Measurements from ENCODE around the gene ZBTB9. TPM values are rescaled to one million over a fixed set of nuclear protein-coding genes. Genes with fewer than 3 reads are reported as not detected.

The ZBTB9 gene
- total RNA-seq, 1 experiment from 2014 or later = 14.2 TPM

DNA sequence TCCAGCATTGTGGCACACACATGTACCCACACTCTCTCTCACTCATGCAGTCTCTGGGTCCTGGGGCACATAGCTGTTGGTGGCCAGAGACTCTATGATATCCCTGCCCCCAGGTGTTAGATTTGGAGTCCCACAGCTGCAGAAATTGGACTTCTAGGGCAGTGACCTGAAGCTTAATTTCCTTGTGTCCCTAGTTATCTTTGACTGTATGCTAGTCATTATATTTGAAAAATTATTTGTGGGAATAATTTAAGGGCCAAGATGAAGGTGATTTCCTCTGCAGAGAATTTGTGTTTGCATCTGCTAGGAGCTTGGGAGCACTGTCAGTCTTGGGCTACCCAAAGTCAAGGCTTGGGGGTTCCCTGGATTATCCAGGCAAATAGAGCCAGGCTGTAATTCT lies 50.1 kb downstream of the ZBTB9 start:
- no TSS peak for BruUV-seq (replicated peaks)
- intact Hi-C loops (cut with micrococcal nuclease) = no loop called here
- no peaks in the 10 kb centered on the region for H3K9me3 ChIP-seq (ENCODE audit: control insufficient read depth in 1 of 2, insufficient read depth in 1 of 2, low read depth in 1 of 2, low read length in 2 of 2)
- H3K9me2 ChIP-seq (ENCODE audit: insufficient read depth) = no peaks in the 10 kb centered on the region
- no peak overlapping the region for H3K4me2 ChIP-seq (ENCODE audit: low read length)
- H4K20me1 ChIP-seq (ENCODE audit: insufficient read depth) = no peaks in the 10 kb centered on the region
- 0 out of 4 replicates have a peak, but pooled peaks cover 0 to 2% of the 10 kb centered on the region in 2 experiments for H3K4me1 ChIP-seq (ENCODE audit: control insufficient read depth in 1 of 2, insufficient read depth in 2 of 2, low read length in 2 of 2)
- CTCF ChIA-PET = no interaction called here
- POLR2A ChIA-PET = no interaction called here
- no peaks in the 10 kb centered on the region for H3K27me3 ChIP-seq (ENCODE audit: insufficient read depth, low read length)
- H3K79me2 ChIP-seq (ENCODE audit: insufficient read depth, low read length) = no peaks in the 10 kb centered on the region
- H2AFZ ChIP-seq (ENCODE audit: low read depth, low read length, poor library complexity, severe bottlenecking) = no peak overlapping the region
- no peak overlapping the region for H3K27ac ChIP-seq (ENCODE audit: low read depth, low read length)
- TF ChIP-seq SP1 (IDR thresholded peaks at IDR 0.05; ENCODE audit: low read depth) = no peak
- TF ChIP-seq, protein P1, sequence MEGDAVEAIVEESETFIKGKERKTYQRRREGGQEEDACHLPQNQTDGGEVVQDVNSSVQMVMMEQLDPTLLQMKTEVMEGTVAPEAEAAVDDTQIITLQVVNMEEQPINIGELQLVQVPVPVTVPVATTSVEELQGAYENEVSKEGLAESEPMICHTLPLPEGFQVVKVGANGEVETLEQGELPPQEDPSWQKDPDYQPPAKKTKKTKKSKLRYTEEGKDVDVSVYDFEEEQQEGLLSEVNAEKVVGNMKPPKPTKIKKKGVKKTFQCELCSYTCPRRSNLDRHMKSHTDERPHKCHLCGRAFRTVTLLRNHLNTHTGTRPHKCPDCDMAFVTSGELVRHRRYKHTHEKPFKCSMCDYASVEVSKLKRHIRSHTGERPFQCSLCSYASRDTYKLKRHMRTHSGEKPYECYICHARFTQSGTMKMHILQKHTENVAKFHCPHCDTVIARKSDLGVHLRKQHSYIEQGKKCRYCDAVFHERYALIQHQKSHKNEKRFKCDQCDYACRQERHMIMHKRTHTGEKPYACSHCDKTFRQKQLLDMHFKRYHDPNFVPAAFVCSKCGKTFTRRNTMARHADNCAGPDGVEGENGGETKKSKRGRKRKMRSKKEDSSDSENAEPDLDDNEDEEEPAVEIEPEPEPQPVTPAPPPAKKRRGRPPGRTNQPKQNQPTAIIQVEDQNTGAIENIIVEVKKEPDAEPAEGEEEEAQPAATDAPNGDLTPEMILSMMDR (IDR thresholded peaks at IDR 0.05 in 2 of 3, conservative IDR thresholded peaks at IDR 0.05 in 1 of 3; ENCODE audit: borderline replicate concordance in 1 of 3, insufficient read depth in 1 of 3, low read depth in 2 of 3, low read length in 2 of 3) = no peak
- TF ChIP-seq EGR1 (IDR thresholded peaks at IDR 0.05; ENCODE audit: low read depth) = no peak
- no peak for TF ChIP-seq EZH2 (IDR thresholded peaks at IDR 0.05)
- no peak for TF ChIP-seq SIN3A (IDR thresholded peaks at IDR 0.05; ENCODE audit: low read depth)
- no peak for TF ChIP-seq JUND (IDR thresholded peaks at IDR 0.05)
- no peak for TF ChIP-seq POLR2AphosphoS5 (IDR thresholded peaks at IDR 0.05; ENCODE audit: low read depth, low read length)
- no peak for TF ChIP-seq RAD21 (IDR thresholded peaks at IDR 0.05; ENCODE audit: low read depth)
- TF ChIP-seq YY1 (IDR thresholded peaks at IDR 0.05; ENCODE audit: extremely low read depth, insufficient replicate concordance, low read depth, low read length) = no peak
- no peak for TF ChIP-seq ZFX (IDR thresholded peaks at IDR 0.05)
- TF ChIP-seq EZH2phosphoT487 (IDR thresholded peaks at IDR 0.05; ENCODE audit: borderline replicate concordance) = no peak
- no peak for TF ChIP-seq ZNF274 (IDR thresholded peaks at IDR 0.05; ENCODE audit: low read depth, low read length)
- no peak for TF ChIP-seq FOSL1 (IDR thresholded peaks at IDR 0.05; ENCODE audit: low read depth)
- TF ChIP-seq, protein P2, sequence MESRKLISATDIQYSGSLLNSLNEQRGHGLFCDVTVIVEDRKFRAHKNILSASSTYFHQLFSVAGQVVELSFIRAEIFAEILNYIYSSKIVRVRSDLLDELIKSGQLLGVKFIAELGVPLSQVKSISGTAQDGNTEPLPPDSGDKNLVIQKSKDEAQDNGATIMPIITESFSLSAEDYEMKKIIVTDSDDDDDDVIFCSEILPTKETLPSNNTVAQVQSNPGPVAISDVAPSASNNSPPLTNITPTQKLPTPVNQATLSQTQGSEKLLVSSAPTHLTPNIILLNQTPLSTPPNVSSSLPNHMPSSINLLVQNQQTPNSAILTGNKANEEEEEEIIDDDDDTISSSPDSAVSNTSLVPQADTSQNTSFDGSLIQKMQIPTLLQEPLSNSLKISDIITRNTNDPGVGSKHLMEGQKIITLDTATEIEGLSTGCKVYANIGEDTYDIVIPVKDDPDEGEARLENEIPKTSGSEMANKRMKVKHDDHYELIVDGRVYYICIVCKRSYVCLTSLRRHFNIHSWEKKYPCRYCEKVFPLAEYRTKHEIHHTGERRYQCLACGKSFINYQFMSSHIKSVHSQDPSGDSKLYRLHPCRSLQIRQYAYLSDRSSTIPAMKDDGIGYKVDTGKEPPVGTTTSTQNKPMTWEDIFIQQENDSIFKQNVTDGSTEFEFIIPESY (IDR thresholded peaks at IDR 0.05; ENCODE audit: extremely low read depth, insufficient replicate concordance, low read length) = no peak
- TF ChIP-seq TCF7L2 (IDR thresholded peaks at IDR 0.05; ENCODE audit: borderline replicate concordance, extremely low read depth, insufficient read depth, insufficient read length) = no peak
- TF ChIP-seq SRF (IDR thresholded peaks at IDR 0.05; ENCODE audit: low read depth) = no peak
- no peak for TF ChIP-seq CBX3 (IDR thresholded peaks at IDR 0.05; ENCODE audit: low read depth)
- no peak for TF ChIP-seq REST (IDR thresholded peaks at IDR 0.05; ENCODE audit: low read depth)
- TF ChIP-seq, protein P3, sequence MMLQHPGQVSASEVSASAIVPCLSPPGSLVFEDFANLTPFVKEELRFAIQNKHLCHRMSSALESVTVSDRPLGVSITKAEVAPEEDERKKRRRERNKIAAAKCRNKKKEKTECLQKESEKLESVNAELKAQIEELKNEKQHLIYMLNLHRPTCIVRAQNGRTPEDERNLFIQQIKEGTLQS (IDR thresholded peaks at IDR 0.05) = no peak
- no peak for TF ChIP-seq POLR2A (IDR thresholded peaks at IDR 0.05; ENCODE audit: borderline replicate concordance, extremely low read depth, insufficient read depth, insufficient read length)
- no peak for DNase-seq (ENCODE audit: low read depth, low spot score)
- H3K4me3 ChIP-seq (replicated peaks in 1 of 2; ENCODE audit: low read depth in 1 of 2, low read length in 2 of 2) = no peak overlapping the region
- RAD21 ChIA-PET (ENCODE audit: low non-redundant PET in 1 of 2, low total read pairs in 2 of 2, uncharacterized antibody in 2 of 2, unreplicated experiment in 2 of 2) = no interaction called here
- no peak overlapping the region for H3K9ac ChIP-seq (ENCODE audit: low read length)
- ATAC-seq = no peak
- H3K36me3 ChIP-seq (ENCODE audit: control insufficient read depth in 1 of 2, insufficient read depth in 2 of 2, low read length in 2 of 2) = no peaks in the 10 kb centered on the region

All from HCT116 (cell line).